Activated CD4-positive, CD25-positive, alpha-beta regulatory T cell treated with anti-CD3 and anti-CD28 coated beads, Interleukin-2, amount 50 U/mL, for 16 hours (primary cell): ENCODE measurements around the gene PTGR2.
"Not testable (repeated sequence)": the region's sequence is repeated elsewhere in the genome, so short reads cannot be mapped to it uniquely, and the experiment has no call there.

Experiments
- DNase-seq: peaks from one replicate; pipeline ENCODE4 v3.0.0-alpha.2; 2020; ENCODE audit warnings: low read depth, low spot score

Gene PTGR2

DNA sequence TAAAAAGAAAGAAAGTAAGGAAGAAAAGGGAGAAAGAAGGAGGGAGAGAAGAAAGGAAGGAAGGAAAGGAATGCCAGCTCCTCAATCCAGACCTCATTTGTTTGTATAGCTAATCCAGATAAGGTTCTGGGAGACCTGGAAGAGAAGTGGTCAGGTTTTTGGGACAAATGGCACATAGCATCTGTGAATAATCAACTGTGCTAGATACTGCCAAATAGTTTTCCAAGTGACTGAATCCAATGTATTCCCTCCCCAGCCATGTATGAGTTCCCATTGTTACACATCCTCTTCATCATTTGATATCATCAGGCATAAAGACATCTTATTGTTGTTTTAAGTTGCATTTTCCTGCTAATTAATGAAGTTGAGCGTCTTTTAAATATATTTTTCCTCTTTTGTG lies 18.6 kb upstream of the PTGR2 start:
- no peak for DNase-seq

DNA sequence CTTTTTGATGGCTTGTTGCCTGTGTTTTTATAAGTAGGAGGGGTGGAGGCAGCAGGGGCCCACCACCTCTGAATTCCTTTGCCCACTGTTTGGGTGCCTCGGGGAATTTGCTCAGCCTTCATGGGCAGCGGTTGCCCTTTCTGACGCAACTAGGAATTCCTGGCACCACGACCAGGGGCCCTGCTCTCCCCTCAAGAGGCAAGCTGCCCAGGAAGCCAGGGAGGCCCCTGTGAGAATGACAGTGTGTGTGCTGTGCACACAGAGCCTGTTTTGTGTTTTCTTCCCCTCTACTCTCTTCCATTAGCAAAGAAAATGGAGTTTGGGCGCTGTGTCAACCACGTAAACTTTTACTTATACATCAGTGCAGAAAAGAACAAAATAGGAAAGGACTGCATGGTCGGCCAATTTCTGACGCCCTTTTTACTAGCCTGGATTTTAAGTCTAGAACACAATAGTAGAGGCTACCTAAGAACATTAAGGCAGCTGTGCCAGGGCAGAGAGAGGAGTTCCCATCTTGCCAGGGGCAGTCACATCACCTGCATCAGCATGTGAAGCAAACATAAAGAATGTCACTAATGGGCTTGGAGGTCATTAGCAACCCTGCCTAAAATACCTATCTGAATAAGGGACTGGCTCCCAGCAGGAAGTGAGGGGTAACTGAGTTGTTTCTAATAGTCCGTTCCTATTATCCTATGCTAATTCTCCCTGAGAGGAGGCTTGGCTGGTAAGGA lies 17.9 kb upstream of the PTGR2 start:
- DNase-seq, result no peak

GRCh38 chr14:73834261-73834625 lies 17.4 kb upstream of the PTGR2 start:
- DNase-seq, result no peak

DNA sequence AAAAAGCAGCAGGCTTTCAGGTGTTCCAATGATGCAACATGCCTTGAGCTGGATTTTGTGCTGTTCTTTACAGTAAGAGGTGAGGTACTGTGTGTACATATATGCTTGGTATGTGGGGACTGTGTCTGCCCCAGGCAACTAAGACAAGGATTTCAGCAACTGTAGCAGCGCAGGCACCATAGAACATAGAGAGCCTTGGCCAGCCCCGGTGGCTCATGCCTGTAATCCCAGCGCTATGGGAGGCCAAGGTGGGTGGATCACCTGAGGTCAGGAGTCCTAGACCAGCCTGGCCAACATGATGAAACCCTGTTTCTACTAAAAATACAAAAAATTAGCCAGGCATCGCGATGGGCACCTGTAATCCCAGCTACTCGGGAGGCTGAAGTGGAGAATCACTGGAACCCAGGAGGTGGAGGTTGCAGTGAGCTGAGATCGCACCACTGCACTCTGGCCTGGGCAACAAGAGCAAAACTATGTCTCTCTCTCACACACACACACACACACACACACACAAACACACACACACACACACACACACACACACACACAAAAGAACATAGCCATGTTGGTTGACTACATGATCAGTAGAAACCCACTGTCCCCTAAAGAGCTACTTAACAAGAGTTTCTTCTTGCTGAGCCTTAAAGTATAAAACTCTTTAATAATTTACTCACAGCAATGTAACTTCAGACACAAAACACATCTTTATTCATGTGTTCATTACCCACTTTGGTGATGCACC lies 13.2 kb upstream of the PTGR2 start:
- DNase-seq, result not testable (repeated sequence)

- no peak for DNase-seq
Observed at GRCh38 chr14:73842201-73842600, 9.4 kb upstream of the PTGR2 start.

- no peak for DNase-seq
Observed at GRCh38 chr14:73842851-73843250, 8.8 kb upstream of the PTGR2 start.

DNA sequence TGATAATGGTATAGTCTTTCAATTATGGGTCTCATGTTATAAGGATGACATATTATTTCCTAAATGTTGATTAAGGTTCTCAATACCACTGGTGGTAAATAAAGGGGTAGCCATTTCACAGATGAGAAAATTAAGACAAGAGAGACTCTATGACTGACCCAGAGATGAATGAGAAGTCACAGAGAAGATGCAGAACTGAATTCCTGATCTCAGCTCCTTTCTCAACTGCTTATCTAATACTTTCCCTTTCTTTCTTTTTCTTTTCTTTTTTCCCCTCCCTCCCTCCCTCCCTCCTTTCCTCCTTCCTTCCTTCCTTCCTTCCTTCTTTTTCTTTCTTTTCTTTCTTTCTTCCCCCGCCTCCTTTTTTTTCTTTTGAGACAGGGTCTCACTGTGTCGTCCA lies 8.3 kb upstream of the PTGR2 start:
- no peak for DNase-seq

DNA sequence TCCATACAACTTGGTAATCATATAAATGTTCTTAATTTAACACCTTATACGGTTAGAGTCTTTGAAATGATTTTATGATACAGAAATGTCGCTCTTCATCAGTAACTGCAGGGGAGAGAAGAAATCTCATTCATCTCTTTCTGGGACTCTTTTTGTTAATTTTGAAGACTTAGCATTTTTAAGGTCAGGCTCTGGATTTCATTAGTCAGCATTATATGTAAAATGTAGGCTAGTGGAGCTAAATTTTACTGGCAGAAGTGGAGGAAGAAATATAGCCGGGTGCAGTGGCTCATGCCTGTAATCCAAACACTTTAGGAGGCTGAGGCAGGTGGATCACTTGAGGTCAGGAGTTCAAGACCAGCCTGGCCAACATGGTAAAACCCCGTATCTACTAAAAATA lies 4.7 kb upstream of the PTGR2 start:
- no peak for DNase-seq

GRCh38 chr14:73851000-73851399 lies 631 bp upstream of the PTGR2 start:
- no peak for DNase-seq

DNA sequence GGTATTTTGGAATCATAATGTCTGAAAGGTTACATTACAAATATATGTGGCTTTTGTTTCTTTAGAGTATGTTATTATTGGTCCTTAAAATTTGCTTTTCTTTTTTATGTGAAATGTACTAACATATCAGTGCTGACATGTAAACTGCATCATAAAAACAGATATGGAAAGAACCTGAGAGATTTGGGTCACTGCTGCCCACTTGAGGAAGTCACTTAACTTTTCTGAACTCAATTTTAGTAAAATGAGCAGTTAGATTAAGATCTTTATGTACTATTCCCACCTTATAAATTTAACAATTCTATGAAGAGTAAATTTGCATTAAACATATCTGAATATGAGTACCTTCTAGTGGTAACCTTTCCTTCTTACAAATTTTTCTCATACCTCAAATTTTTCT lies 7.5 kb downstream of the PTGR2 start:
- DNase-seq, result no peak

DNA sequence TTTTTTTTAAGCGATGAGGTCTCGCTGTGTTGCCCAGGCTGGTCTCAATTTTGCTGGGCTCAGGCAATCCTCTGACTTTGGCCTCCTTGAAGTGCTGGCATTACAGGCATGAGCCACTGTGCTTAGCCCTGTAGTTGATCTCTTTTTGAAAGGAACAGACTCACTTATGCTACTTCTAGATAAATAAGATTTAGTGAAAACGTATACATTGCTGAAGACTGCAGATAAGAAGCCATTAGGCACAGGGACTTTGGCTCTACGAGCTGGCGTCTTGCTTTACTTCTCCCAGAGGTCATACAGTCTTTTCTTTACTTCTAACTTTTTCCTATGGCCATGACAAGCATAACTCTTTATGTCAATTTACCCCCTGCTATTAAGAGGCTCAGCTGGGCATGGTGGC lies 9.4 kb downstream of the PTGR2 start:
- no peak for DNase-seq

DNA sequence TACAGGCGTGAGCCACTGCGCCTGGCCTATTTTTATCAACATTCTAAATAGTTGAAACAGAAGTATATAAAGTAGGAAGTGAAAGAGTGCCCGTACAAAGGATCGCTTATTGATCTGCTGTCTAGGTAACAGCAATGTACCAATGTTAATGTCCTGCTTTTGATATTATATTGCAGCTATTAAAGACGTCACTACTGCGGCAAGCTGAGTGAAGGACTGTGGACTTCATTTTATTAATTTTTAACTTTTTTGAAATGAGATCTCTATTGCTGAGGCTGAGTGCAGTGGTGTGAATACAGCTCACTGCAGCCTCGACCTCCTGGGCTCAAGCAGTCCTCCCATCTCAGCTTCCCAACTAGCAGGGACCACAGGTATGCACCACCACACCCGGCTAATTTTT lies 10.8 kb downstream of the PTGR2 start:
- no peak for DNase-seq

GRCh38 chr14:73863209-73863608 lies 11.6 kb downstream of the PTGR2 start:
- no peak for DNase-seq

DNA sequence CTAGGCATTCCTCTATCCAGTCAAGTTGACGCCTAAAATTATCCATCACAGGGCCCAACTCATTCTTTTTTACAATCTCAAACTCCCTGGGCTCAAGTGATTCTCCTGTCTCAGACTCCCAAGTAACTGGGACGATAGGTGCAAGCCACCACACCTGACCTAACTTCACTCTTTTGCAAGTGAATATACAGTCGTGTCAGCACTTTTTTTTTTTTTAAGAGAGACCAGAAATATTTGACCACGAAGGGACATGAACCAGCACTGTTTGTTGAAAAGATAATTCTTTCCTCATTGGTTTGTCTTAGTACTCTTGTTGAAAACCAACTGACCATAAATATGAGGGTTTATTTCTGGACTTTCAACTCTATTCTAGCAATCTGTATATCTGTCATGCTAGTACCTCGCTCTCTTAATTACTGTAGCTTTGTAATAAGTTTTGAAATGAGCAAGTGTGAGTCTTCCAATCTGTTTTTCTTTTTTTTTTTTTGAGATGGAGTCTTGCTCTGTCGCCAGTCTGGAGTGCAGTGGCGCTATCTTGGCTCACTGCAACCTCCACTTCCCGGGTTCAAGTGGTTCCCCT lies 14.0 kb downstream of the PTGR2 start:
- DNase-seq, result no peak

GRCh38 chr14:73869754-73870153 lies 18.1 kb downstream of the PTGR2 start:
- not testable (repeated sequence) for DNase-seq

GRCh38 chr14:73870525-73871235 lies 19.0 kb downstream of the PTGR2 start:
- DNase-seq, result no peak

GRCh38 chr14:73873660-73874059 lies 22.0 kb downstream of the PTGR2 start:
- no peak for DNase-seq

GRCh38 chr14:73877790-73878189 lies 26.2 kb downstream of the PTGR2 start:
- no peak for DNase-seq

DNA sequence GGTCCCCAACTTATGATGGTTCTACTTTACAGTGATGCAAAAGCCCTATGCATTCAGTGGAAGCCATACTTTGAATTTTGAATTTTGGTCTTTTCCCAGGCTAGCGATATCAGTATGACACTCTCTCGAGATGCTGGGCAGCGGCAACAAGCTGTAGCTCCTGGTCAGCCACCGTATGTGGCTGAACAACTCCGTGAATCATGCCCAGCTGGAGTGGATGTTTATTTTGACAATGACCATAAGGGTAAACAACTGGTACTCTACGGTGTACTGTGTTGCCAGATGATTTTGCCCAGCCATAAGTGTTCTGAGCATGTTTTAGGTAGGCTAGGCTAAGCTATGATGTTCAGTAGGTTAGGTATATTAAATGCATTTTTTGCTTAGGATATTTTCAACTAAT lies 26.8 kb downstream of the PTGR2 start:
- no peak for DNase-seq

GRCh38 chr14:73879027-73879426 lies 27.4 kb downstream of the PTGR2 start:
- DNase-seq, result no peak

DNA sequence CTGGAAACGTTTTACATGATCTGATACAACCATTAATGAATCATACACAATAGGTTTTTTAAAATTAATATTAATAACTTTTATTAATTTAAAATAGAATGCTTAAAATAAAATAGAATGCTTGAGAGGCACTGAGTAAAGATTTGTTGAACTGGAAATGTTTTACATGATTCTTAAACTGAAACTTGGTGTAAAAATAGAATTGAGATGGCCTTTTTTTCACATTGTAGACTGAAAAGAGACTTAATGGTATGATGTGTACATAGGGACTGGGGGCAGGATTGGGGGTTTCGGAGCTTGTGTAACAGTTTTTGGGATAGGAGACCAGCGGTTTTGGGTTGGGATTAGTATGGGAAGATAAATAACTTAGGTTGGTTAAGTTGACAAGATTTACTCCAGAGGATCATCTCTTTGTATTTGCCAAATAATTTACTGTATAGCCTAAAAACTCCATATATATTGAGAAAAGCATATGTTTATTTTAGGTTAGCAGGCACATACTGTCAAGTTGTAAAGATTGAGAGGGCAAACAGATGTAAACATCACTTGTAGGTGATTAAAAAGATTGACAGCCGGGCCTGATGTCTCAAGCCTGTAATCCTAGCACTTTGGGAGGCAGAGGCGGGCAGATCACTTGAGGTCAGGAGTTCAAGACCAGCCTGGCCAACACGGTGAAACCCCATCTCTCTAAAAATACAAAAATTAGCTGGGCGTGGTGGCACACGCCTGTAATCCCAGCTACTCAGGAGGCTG lies 33.0 kb downstream of the PTGR2 start:
- no peak for DNase-seq
